Measurements from ENCODE around the gene RNASE11.
A peak's percentile ranks its signal among the peaks of the same experiment; 100 is the strongest.

RNASE11 gene

GRCh38 chr14:20615996-20616395 is 28.2 kb upstream of the RNASE11 start:
- no peak overlapping the region for H3K27ac ChIP-seq (replicated peaks)
- TF ChIP-seq REST (IDR thresholded peaks at IDR 0.05; ENCODE audit: insufficient replicate concordance, low read depth): no peak
- TF ChIP-seq CTCF (IDR thresholded peaks at IDR 0.05; ENCODE audit: insufficient read depth, low read length): no peak
- TF ChIP-seq POLR2AphosphoS5 (IDR thresholded peaks at IDR 0.05; ENCODE audit: low read depth): no peak
- no peak for TF ChIP-seq SPI1 (IDR thresholded peaks at IDR 0.05; ENCODE audit: borderline replicate concordance, low read depth)
- TF ChIP-seq GABPA (IDR thresholded peaks at IDR 0.05; ENCODE audit: low read depth): no peak
- no peak overlapping the region for H3K4me3 ChIP-seq (replicated peaks; ENCODE audit: insufficient read depth, low read length)
- DNase-seq (ENCODE audit: low read depth in 1 of 2, low spot score in 1 of 2): no peak
- no peaks in the 10 kb centered on the region for H3K27me3 ChIP-seq (ENCODE audit: insufficient read depth, poor library complexity, severe bottlenecking)

GRCh38 chr14:20614038-20614840 is 26.4 kb upstream of the RNASE11 start:
- no peak overlapping the region for H3K27ac ChIP-seq (replicated peaks)
- H3K27me3 ChIP-seq (ENCODE audit: insufficient read depth, poor library complexity, severe bottlenecking): no peaks in the 10 kb centered on the region
- H3K4me3 ChIP-seq (replicated peaks; ENCODE audit: insufficient read depth, low read length): peak overlapping the region; percentile 56
- no peak for TF ChIP-seq CTCF (IDR thresholded peaks at IDR 0.05; ENCODE audit: insufficient read depth, low read length)
- TF ChIP-seq REST (IDR thresholded peaks at IDR 0.05; ENCODE audit: insufficient replicate concordance, low read depth): no peak
- no peak for TF ChIP-seq GABPA (IDR thresholded peaks at IDR 0.05; ENCODE audit: low read depth)
- TF ChIP-seq POLR2AphosphoS5 (IDR thresholded peaks at IDR 0.05; ENCODE audit: low read depth): no peak
- TF ChIP-seq SPI1 (IDR thresholded peaks at IDR 0.05; ENCODE audit: borderline replicate concordance, low read depth): no peak
- peak in 1 of 2 experiments; percentile 23 for DNase-seq (ENCODE audit: low read depth in 1 of 2, low spot score in 1 of 2)

- no peak overlapping the region for H3K27ac ChIP-seq (replicated peaks)
- DNase-seq (ENCODE audit: low read depth in 1 of 2, low spot score in 1 of 2): peak; percentile 92 to 93
- TF ChIP-seq SPI1 (IDR thresholded peaks at IDR 0.05; ENCODE audit: borderline replicate concordance, low read depth): no peak; the same call in 1 of the 2 replicates
- peak; percentile 37 for TF ChIP-seq CTCF (IDR thresholded peaks at IDR 0.05; ENCODE audit: insufficient read depth, low read length)
These were observed 25.6 kb upstream of the RNASE11 start for GRCh38 chr14:20613094-20614037.

More at GRCh38 chr14:20613094-20614037, 25.6 kb upstream of the RNASE11 start:
- H3K27me3 ChIP-seq (ENCODE audit: insufficient read depth, poor library complexity, severe bottlenecking): no peaks in the 10 kb centered on the region
- peak overlapping the region; percentile 56 for H3K4me3 ChIP-seq (replicated peaks; ENCODE audit: insufficient read depth, low read length)

Measured in HL-60 (cell line).